Kidney (tissue), 14 donors: ENCODE measurements around the gene ANKH. TPM values are rescaled to one million over a fixed set of nuclear protein-coding genes. Genes with fewer than 3 reads are reported as not detected.

Experiments used
- DNase-seq, 5 donors: peaks; one replicate each; pipeline ENCODE4 v3.0.0-alpha.2; 2013 to 2020
- FAIRE-seq: peaks from 2 replicates; lab custom pipeline; 2012; peaks lifted over from hg19 to GRCh38; lab: Jason Lieb, UNC
- H3K27ac ChIP-seq, 2 donors: one replicate each; pipeline ENCODE4 v1.7.0; 2013; ENCODE audit warnings: low read depth in 2 of 2, low read length in 2 of 2, inconsistent platforms in 1 of 2
- H3K27me3 ChIP-seq: one replicate; pipeline ENCODE4 v1.7.1; 2013; ENCODE audit warnings: low read length, inconsistent platforms; ENCODE audit not compliant: control insufficient read depth, insufficient read depth
- H3K36me3 ChIP-seq, 3 donors: one replicate each; pipeline versions ENCODE4 v1.7.0 to v1.7.1; 2013; ENCODE audit warnings: low read length in 3 of 3, control low read depth in 1 of 3, inconsistent platforms in 1 of 3; ENCODE audit not compliant: insufficient read depth in 3 of 3, control insufficient read depth in 2 of 3
- H3K4me1 ChIP-seq, 3 donors: one replicate each; pipeline versions ENCODE4 v1.7.0 to v1.7.1; 2013; ENCODE audit warnings: low read length in 3 of 3, inconsistent platforms in 1 of 3, low read depth in 1 of 3; ENCODE audit not compliant: control insufficient read depth in 2 of 3, insufficient read depth in 2 of 3
- H3K4me3 ChIP-seq, 3 donors: one replicate each; pipeline versions ENCODE4 v1.7.0 to v1.8.1; 2013; ENCODE audit warnings: low read length in 3 of 3, control low read depth in 1 of 3, inconsistent platforms in 1 of 3
- H3K9ac ChIP-seq, 3 donors: one replicate each; pipeline versions ENCODE4 v1.7.0 to v1.7.1; 2013; ENCODE audit warnings: low read length in 3 of 3, control low read depth in 1 of 3, inconsistent platforms in 1 of 3
- H3K9me3 ChIP-seq, 3 donors: one replicate each; pipeline versions ENCODE4 v1.7.0 to v1.7.1; 2013; ENCODE audit warnings: low read length in 3 of 3, control low read depth in 1 of 3, inconsistent platforms in 1 of 3; ENCODE audit not compliant: control insufficient read depth in 2 of 3, insufficient read depth in 1 of 3
- intact Hi-C: fragments of 100-400 bp; cut with DNase I; formaldehyde crosslinking; loops from one replicate; pipeline ENCODE4 v1.11.1; 2022
- polyA plus RNA-seq: library from polyadenylated mRNA; stranded (reverse); fragments of 350-450 nt; fragmentation: Illumina TruSeq; extraction: RNeasy Lipid Tissue Mini Kit (QIAGEN cat#74804); gene quantifications from one replicate; pipeline ENCODE4 v1.2.3, GENCODE V29; 2014; ENCODE audit warnings: low read depth, low replicate concordance; ENCODE audit not compliant: insufficient read depth
- total RNA-seq: library from RNA; stranded (reverse); fragmentation: NEBNext Ultra II Directional; extraction: Animal tissue kit (Norgen Biotek cat#: 25700); gene quantifications from one replicate; pipeline ENCODE4 v1.2.1, GENCODE V29; 2021
- TF ChIP-seq, protein P1 (sequence below): IDR thresholded peaks from 3 replicates; pipeline ENCODE4 v1.5.1; 2012; ENCODE audit warnings: mild to moderate bottlenecking, moderate library complexity, borderline replicate concordance; ENCODE audit not compliant: insufficient read depth; ENCODE audit errors: extremely low read depth
- donor health status: control.
- donor health status: control.
- donor health status: control.
- donor health status: control.
- donor health status: control.
- donor health status: DM: yes; HTN: yes; CAD: no.
- donor health status: Normal renal cell carcinoma (clear cell type).

Gene ANKH
- total and polyA plus RNA-seq, 2 donors from 2014 or later: 19.0 to 44.6 TPM

DNA sequence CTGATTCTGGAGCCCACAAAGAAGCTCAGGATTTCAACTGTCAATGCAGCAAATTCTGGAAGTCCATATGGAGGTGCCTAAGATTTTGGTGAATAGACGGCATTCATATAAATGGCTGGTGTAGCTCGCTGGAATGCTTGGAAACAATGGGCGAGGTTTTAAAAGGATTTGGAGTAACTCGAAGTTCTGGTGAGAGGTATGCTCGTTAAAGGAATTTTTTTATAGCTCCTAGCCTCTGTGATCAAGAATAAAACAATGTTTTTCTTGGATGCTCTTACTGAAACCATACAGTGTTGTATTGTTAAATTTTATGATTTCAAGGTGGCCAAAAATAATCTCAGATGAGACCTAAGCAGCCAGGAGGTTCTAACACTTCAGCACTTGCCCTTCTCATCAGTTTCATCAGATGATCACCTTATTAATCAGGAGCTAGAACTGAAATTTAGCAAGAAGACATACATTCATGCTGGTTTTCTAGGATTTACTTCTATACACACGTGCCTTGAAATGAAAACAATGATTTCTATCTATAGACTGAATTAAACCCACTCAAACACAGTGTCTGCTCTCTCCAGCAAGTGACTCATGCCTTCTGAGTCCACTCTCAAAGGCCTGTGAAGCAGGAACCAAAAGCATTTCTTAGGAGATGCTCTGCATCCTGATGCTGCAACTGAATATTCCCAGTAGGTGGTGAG is 127.8 kb downstream of the ANKH start:
- intact Hi-C loops: no loop called here
- FAIRE-seq (no peak), DNase-seq (no peak)
- no peak overlapping the region for H3K4me3 ChIP-seq
- TF ChIP-seq, protein P1, sequence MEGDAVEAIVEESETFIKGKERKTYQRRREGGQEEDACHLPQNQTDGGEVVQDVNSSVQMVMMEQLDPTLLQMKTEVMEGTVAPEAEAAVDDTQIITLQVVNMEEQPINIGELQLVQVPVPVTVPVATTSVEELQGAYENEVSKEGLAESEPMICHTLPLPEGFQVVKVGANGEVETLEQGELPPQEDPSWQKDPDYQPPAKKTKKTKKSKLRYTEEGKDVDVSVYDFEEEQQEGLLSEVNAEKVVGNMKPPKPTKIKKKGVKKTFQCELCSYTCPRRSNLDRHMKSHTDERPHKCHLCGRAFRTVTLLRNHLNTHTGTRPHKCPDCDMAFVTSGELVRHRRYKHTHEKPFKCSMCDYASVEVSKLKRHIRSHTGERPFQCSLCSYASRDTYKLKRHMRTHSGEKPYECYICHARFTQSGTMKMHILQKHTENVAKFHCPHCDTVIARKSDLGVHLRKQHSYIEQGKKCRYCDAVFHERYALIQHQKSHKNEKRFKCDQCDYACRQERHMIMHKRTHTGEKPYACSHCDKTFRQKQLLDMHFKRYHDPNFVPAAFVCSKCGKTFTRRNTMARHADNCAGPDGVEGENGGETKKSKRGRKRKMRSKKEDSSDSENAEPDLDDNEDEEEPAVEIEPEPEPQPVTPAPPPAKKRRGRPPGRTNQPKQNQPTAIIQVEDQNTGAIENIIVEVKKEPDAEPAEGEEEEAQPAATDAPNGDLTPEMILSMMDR: no peak
- no peaks in the 10 kb centered on the region for H3K4me1 ChIP-seq
- H3K27ac ChIP-seq: no peak overlapping the region
- H3K36me3 ChIP-seq: peaks cover 0 to 8% (median 8%) of the 10 kb centered on the region in 3 donors
- no peaks in the 10 kb centered on the region for H3K9me3 ChIP-seq
- no peak overlapping the region for H3K9ac ChIP-seq
- no peaks in the 10 kb centered on the region for H3K27me3 ChIP-seq

DNA sequence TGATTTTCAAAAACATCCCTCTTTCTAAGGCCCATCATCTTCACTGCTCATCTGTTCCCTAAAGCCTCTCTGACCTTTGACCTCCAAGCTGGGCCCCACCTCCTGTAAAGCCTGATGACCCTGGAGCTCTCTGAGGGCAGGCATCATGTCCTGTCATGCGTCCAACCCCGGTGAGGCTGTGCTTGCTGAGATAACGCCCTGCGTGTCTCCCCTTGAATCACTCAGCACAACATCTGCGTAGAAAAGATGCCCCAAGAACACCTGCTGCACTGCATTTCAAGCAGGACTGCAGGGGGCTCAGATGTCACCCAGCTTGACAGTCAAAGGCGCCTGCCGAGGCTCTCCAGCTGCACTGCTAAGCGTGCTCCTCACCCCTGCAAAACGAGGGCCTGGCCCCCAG is 129.1 kb downstream of the ANKH start:
- H3K27me3 ChIP-seq: no peaks in the 10 kb centered on the region
- no peaks in the 10 kb centered on the region for H3K4me1 ChIP-seq
- H3K4me3 ChIP-seq: no peak overlapping the region
- FAIRE-seq (no peak), DNase-seq (peak in 4 of 5 donors; percentile 44 to 61 (median 55))
- TF ChIP-seq, protein P1: no peak
- H3K9me3 ChIP-seq: no peaks in the 10 kb centered on the region
- no peak overlapping the region for H3K27ac ChIP-seq
- peaks cover 0 to 8% (median 5%) of the 10 kb centered on the region in 3 donors for H3K36me3 ChIP-seq
- intact Hi-C loops: no loop called here
- no peak overlapping the region for H3K9ac ChIP-seq

DNA sequence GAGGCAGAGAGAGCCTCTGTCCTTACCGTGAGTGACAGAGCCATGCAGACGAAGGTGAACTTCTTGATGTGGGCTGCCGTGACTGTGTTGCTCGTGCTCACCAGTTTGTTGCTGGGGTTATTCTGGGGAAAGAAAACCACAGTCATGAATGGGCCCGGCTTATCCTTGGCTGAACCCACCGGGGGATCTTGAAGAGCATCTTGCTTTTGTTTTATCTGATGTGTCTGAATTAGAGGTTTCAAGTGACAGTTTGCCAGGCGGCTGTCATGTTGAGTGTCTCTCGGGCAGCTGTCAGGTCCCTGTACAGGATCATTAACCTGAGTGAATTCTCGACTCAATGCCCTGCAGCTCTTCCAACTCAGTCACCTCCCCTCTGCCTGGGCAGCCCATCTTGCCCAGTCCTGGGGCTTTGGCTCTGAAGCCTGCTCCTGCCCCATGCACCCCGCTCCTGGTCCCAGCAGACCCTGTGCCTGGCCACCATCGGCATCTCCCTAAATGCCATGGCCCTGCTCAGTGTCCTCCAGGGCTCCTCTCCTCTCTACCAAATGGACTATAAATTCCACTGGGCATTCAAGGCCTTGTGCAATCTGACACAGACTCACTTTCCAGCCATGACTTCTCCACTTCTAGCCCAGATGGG is 129.7 kb downstream of the ANKH start:
- Histone ChIP-seq H3K36me3 (peaks cover 0 to 11% (median 5%) of the 10 kb centered on the region in 3 donors), H3K4me1 (no peaks in the 10 kb centered on the region), H3K27me3 (no peaks in the 10 kb centered on the region), H3K9me3 (no peaks in the 10 kb centered on the region), H3K4me3 (no peak overlapping the region), H3K27ac (no peak overlapping the region), H3K9ac (no peak overlapping the region)
- intact Hi-C loops: no loop called here
- no peak for FAIRE-seq
- TF ChIP-seq, protein P1: no peak
- peak in 4 of 5 donors; percentile 61 to 82 (median 78) for DNase-seq
